Stimulated activated CD4-positive, alpha-beta T cell treated with anti-CD3 and anti-CD28 coated beads, Interleukin-15, amount 100 ng/mL, for 1 hour (primary cell): ENCODE results near the gene ASIC2.

ENCODE experiments used
- DNase-seq, 2 donors: peaks; one replicate each; pipeline ENCODE4 v3.0.0-alpha.2; 2020; ENCODE audit warnings: low read depth in 1 of 2, low spot score in 1 of 2

Gene ASIC2

DNA sequence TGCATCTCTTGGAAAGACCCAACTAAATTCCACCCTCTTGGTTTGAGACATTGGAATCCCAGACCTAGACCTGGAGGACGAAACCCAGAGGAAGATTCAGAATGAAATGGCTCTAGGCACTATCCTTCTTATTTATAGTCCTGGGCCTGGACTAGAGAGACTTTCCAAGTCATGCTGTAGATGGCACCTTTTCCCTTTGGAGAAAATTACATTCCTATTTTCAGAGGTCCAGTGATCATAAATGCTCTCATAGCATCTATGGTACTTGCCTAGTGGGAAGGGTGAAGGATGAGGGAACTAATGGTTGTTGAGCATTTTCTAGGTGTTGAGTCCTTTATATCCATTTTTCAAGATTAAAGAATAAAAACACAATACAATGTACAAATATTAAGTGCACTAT, 264.3 kb downstream of the ASIC2 start:
- DNase-seq, result no peak

DNA sequence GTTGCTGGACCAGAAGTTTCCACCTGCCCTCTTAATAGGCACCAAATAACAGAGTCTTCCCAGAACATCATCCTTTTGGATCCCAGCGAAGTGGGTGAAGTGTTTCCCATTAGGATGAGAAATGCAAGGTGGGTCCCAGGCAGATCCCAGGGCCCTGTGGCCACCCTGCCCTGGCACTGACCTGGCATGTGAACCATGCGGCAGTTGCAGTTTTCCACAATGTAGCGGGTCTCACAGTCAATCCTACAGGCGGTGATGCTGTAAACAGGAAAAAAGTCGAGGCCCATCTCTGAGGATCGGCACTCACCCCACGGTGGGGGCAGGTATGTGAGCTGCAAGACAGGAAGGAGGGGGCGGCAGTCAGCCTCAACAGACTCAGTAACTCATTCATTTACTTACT, 265.0 kb downstream of the ASIC2 start:
- no peak for DNase-seq

DNA sequence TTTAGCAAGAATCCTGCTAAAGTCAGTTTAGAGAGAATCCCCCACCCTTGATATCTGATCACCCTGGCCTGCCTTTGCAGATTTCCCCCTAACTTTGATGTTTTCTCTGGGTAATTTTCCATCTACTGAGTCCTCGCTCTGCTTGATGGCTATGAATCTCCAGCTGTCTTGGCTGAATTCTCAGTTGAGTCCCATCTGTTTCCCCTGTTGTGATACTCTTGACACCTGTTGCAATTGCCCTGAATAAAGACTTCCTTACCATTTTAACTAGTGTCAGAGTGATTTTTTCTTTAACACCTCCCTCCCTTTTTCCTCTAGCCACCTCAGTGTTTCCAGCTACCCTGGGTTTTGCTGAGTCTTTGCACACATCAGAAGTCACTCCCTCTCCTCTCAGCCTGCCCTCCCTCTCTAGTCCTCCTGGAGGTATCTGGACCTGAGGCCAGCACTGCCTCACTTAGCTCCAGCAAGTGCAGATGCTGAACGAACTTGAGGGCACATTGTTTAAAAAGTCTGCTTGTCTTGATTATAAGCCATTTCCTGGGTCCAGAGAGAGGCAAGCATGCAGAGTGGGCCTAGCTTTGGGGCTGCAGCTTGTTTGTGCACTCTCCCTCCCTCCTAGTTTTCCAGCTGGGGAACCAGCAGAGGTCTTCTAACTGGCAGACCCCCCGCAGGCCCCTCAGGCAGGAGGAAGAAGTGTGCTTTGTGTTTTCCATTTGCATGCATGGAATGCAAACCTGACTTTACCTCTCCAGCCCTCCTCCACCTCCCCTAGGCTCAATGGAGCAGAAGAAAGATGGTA, 268.2 kb downstream of the ASIC2 start:
- DNase-seq, result no peak

- DNase-seq, result no peak
These were observed 269.3 kb downstream of the ASIC2 start for GRCh38 chr17:33023790-33024189.

DNA sequence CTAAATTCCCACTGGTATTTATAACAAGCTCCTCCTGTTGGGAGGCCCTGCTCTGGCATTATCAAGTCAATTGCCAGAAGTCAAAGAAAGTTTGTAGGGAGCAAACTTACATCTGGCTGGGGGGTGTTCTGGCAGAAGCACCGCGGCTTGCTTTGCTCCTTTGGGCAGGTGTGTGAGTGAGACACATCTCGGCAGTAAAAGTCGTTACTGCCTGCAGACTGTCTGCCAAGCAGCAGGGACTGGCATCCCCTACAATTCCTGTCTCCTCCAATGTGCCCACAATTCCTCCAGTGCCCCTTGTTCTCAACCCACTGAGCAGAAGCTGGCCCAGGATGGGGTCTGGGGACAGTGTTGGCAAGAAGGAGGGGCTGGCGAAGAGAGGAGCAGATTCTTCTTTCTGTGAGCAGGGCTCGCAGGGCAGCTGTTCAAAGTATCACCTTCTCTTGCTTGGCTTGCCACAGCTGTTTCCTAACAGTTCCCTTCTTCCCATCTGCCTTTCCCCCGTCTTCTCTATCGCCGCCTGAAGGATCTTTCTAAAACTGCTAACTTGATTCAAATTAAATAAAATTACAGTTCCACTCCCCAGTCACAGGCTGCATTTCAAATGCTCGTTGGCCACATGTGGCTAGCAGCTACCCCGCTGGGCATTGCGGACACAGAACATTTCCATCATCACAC, 271.2 kb downstream of the ASIC2 start:
- no peak for DNase-seq

- no peak for DNase-seq
These were observed 273.8 kb downstream of the ASIC2 start for GRCh38 chr17:33019161-33019890.

DNA sequence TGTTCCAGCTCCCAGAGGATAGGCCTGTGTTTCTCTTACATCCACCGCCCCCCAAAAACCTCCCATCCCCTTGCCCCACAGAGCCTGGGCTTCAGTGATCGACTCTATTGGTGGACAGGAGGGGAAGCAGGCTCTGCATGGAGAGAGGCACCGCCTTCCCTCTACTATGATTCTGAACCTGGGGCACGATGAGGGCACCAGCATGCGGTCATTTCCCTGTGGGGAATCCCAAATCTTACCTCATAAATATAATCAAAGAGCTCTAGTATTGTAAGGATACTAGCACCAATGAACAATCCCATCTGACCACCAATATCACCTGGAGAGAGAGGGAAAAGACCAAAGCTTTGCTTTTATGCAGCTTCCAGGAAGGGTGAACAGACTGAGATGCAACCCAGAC, 275.7 kb downstream of the ASIC2 start:
- no peak for DNase-seq

DNA sequence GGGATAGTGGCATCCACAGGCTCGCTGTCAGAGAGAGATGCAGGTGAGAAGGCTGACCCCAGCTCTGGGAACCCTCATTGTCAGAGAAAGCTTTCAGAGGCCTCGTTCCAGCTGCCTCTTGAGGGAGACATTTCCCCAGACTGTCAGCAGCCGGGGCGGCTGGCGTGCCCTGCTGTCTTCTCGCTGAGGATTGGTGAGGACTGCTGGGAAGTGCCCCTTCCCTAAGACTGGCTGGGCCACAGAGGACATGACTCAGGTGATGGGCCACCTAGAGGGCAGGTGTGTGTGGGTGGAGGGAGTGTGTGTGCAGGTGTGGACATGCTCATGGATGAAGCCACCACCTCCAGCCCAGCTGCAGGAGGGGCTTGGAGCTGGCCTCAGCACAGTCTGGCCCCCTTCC, 276.2 kb downstream of the ASIC2 start:
- no peak for DNase-seq

- no peak for DNase-seq
These were observed 277.3 kb downstream of the ASIC2 start for GRCh38 chr17:33015716-33016346.

- no peak for DNase-seq
These were observed 278.3 kb downstream of the ASIC2 start for GRCh38 chr17:33014751-33015150.

GRCh38 chr17:33013596-33014375, 279.3 kb downstream of the ASIC2 start:
- no peak for DNase-seq

GRCh38 chr17:33012522-33013033, 280.5 kb downstream of the ASIC2 start:
- DNase-seq, result no peak

GRCh38 chr17:33009636-33010035, 283.5 kb downstream of the ASIC2 start:
- no peak for DNase-seq

- no peak for DNase-seq
These were observed 285.9 kb downstream of the ASIC2 start for GRCh38 chr17:33007186-33007585.

DNA sequence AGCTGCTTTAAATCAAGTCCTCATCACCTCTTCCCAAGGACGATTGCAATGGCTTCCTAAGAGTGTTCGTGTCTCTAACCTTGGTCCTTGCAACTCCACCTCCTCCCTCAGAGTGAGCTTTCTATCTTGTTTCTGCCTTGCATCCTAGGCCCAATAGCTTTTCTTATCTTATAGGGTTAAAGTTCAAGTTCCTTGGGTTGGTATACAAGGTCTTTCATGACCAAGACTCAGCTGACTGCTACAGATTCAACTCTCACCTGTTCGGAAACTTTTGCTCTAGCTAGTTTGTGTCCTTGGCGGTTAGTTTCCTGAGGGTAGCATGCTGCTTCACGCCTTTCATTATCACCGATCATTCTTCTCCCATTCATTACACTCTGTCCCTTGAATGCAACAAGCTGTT, 290.8 kb downstream of the ASIC2 start:
- DNase-seq, result no peak

- DNase-seq, result no peak
These were observed 294.2 kb downstream of the ASIC2 start for GRCh38 chr17:32998887-32999228.

GRCh38 chr17:32998111-32998886, 294.8 kb downstream of the ASIC2 start:
- peak; percentile 49 to 59 for DNase-seq

- no peak for DNase-seq
These were observed 297.6 kb downstream of the ASIC2 start for GRCh38 chr17:32995416-32996045.

- DNase-seq, result no peak
These were observed 299.1 kb downstream of the ASIC2 start for GRCh38 chr17:32993977-32994376.
